HG02642 (cell line): ENCODE data around the gene COL6A1.
"Not testable (repeated sequence)": the region's sequence is repeated elsewhere in the genome, so short reads cannot be mapped to it uniquely, and the experiment has no call there.

Experiments
- ATAC-seq: cut with Tn5 transposase; IDR thresholded peaks from one replicate; pipeline ENCODE4 v1.9.1; 2021; ENCODE audit warnings: mild to moderate bottlenecking; ENCODE audit not compliant: unreplicated experiment, poor library complexity

COL6A1 gene

DNA sequence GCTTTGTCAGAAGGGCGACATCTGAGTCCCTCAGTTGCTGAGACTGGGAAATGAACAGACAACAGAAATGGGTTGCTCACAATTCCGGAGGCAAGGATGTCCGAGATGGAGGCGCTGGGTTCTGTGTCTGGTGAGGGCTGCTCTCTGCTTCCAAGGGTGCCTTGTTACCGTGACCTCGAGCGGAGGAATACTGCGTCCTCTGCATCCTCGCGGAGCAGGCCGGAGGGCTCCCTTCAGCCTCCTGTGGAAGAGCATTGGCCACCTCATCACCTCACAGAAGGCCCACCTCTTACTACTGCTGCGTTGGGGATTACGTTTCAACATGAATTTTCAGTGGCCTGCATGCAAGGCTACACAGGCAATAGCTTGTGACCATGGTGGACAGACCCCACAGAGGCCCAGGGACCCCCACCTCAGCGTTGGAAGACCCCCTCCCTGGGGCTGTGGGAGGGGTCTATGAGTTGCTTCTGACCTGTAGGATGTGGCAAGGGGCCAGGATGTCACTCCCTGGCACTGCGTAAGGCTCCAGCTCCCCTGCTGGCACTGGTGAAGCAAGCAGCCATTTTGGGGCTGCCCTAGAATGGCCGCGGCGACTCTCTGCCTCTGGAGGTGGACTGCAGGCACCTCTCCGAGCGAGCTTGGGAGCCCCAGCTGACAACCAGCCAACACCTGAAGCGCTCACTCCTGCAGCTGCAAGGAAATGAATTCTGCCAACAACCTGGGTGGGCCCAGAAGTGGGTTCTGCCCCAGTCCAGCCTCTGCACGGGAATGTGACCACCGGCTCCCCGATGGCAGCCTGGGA lies 36.3 kb upstream of the COL6A1 start:
- ATAC-seq: no peak

DNA sequence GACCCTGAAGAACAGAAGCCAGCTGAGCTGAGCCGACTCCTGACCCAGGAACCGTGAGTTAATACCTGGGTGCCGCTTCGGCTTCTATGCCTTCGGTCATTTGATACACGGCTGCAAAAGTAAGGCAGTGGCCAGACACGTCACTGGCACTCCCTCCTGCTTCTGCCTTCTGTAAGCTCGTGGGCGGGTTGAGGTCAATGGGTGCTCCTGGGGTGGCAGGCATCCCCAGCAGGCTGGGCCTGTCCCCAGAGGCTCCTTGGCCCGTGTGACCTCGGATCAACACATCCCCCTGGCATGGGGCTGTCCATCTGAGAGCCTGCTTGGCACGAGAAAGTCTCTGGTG lies 35.7 kb upstream of the COL6A1 start:
- ATAC-seq: no peak

DNA sequence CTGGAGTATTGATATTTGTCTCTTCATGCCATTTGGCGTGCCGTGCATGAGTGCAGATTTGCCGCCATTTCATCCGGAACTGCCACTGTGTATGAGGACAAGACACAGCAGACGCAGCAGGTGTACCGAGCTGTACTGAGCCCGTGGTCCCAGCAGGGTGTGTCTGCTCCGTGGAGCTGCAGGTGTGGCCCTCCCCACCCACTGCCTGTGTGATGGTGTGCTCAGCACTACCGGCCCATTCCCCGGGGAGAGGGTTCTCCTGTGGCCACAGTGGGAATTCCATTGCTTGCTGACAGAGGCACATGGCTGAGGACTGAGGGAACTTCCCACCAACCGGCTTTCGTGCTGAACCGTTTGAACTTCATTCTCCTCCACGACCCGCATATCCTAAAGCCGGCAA lies 34.3 kb upstream of the COL6A1 start:
- no peak for ATAC-seq

DNA sequence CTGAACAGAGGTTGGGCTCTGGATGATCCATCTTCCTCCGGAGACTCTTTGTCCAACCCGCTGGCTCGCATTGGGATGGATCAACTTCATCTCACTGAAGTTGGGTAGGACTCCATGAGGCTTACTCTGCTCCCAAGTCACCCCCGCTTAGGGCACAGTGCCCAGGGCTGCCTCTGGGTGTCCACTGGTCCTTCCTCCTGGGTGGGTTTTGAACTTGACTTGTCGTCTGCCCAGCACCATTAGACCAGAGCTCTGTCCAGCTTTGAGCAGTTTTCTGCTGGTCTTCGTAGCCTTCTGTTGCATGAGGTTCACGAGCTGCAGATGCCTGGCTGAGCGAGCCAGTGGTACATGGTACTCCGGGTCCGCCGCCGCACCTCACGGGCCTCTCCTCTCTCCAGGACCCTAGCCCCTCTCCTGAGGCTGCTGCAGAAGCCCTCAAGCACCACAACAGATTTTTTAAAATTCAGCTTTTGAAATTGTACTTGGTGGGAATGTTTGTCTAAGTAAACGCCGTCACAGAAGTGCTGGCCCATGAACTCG lies 33.8 kb upstream of the COL6A1 start:
- no peak for ATAC-seq

DNA sequence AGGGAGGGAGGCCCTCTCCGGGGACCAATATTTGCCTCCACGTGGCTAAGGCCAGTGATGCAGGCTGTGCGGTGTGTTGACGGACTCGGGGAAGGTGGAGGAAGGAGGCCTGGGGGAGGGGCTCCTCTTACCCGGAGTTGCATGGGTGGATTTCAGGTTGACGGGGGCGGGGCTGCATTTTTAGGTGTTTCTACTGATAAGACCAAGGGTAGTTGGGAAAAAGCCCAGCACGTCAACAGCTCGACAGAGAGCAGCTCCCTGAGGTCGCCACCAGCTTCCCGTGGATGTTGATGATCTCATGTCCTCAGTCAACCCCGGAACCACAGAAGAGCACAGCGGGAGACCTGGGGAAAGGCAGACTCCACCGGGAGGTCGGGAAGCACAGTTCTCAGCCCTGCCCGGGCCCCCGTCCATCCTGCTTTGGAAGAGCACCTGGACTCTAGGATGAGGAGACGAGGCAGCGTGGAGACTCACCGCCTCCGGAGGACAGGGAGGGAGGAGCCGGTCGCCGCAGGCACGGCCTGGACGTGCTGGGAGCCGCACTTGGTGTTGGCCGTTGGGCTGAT lies 32.9 kb upstream of the COL6A1 start:
- ATAC-seq: no peak

DNA sequence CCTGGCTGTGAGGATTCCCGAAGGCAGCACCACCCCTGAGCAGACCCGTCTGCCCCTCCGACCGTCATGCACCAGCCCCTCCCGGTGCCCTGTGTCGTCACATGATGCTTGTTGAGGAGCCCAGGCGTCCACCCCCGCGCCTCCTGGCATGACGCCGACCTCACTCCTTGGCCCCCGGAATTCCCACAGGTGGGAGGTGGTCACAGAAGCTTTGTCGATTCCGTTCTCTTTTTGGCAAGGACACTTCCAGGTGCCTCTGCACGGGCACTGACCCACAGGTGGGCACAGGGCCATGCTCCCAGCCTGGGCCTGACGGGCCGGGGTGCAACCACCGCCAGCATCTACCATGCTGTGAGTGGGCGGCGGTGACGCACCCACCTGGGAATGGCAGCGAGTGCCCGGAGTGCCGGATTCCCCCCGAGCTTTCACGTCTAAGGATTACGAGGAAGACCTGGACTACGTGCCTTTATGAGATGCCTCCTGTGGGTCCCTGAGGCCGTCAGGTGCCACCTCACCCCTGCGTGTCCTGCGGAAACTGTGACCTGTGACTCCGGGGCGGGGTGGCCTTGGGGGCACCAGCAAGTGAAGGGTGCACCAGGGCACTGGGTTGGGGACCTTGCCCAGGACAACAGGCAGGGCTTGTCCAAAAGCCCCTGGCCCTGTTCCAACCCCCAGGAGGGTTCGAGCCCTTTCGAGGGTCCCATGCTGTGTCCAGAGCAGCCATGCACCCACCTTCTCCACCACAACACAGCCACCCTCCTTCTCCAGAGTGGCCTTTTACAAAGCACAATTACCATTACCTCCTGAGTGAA lies 31.4 kb upstream of the COL6A1 start:
- ATAC-seq: no peak

DNA sequence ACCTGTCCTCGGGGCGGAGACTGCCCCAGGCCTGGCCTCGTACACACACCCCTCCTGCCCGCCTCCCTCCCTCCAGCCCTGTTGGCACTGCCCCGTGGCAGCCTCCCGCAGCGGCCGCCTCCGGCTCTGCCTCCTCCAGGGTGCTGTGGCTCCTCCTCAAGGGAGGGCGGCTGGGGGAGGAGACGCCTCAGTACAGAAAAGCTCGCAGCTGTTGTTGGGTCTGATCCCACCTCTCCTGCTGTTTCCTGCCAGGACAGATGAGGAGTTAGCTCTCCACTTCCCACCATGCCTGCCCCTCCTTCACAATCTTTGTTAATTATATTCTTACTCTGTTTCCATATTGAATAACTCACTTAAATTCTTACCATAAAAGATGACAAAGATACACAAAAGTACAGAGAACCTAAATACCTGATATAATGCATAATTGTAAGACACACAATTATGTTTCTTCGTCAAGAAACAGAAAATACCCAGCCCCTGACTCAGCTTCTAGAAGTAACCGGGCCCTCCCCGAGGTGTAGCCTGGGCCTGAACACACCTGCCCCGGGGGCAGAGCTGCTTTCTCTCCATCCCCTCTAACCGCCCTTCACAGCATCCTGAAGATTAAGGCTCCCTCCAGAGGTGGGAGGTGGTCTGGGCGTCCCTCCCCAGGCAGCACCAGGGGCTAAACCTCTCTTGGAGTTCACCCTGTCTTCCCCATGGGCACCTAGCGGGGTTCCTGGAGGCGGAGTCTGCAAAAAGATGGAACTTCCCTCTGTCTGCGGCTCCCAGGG lies 30.6 kb upstream of the COL6A1 start:
- no peak for ATAC-seq

DNA sequence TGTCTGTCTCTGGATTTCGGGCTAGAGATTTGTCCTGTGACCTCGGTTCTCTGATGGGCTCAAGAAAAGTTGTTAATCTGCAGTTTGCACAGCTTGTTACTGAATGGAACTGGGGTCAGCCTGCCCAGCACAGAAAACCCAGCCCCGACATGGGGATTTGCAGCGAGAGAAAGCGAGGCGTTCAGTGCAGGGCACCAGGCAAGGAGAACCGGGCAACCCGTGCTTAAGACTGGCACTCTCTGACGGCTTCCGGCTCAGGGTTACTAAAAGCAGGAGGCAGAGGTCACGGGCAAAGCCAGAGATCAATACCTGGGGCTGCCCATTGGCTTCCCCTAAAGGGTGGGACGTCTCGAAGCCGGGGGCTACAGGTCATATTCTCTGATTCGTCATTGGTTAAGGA lies 29.9 kb upstream of the COL6A1 start:
- no peak for ATAC-seq

DNA sequence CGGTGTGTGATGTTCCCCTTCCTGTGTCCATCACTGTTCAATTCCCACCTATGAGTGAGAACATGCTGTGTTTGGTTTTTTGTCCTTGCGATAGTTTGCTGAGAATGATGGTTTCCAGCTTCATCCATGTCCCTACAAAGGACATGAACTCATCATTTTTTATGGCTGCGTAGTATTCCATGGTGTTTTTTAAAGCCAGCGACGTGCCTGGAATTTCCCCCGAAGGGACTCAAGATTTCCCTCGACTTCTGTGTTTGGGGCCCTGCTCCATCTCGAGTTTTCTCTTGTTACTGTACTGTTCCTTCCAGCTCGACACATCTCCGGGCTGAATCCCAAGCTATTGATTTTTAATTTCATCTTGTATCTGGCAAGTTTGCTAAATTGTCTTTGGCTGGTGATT lies 29.0 kb upstream of the COL6A1 start:
- not testable (repeated sequence) for ATAC-seq

DNA sequence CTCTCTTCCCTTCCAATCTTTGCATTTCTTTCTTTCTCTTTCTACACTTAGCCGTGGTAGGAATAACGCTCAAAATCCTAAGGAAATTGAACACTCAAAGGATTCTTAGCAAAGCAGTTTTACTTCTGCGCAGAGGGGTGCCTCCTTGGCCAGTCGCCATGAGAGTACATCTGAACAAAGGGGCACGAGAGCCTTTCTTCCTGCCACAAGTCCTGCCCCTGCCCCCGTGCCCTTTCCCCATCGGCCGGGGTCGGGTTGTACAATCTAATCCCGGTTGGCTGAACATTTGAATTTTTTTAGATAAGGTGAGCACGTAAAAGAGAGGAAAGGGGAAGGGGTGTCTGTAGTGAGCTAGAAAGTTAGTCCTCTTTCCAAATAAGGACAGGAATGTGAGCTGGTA lies 28.6 kb upstream of the COL6A1 start:
- ATAC-seq: no peak

DNA sequence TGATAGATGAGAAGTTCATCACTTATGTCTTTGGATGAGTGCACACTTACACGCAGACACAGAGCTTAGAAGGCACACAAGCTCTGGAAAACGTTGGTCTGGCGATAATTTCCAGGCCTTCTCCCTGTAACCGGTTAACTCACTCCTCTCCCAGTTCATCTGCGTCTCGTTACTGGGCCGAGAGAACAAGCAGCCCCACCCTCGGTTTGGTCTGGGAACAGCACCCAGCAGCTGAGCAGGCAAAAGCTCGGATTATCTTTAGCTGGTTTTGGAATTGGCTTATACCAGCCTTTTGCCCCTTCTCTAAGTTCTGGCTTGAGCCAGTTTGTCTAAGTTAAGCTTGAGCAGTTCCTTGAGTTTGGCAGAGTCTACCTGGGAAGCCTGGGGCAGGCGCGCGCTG lies 27.3 kb upstream of the COL6A1 start:
- ATAC-seq: no peak

DNA sequence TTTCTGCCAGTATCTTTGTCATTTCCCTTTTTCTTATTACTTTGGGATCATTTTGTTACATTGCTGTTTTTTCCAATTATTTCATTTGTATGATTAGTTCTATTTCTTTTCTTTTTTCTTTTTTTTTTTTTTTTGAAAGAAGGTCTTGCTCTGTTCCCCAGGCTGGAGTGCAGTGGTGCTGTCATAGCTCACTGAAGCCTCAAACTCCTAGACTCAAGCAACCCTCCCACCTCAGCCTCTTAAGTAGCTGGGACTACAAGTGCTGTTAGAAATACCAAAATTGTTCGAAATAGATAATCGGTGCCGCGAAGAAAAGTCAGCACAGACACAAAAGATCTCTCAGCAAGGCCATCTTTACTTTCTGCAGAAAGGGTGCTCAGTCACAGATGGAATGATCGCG lies 26.6 kb upstream of the COL6A1 start:
- ATAC-seq: no peak

DNA sequence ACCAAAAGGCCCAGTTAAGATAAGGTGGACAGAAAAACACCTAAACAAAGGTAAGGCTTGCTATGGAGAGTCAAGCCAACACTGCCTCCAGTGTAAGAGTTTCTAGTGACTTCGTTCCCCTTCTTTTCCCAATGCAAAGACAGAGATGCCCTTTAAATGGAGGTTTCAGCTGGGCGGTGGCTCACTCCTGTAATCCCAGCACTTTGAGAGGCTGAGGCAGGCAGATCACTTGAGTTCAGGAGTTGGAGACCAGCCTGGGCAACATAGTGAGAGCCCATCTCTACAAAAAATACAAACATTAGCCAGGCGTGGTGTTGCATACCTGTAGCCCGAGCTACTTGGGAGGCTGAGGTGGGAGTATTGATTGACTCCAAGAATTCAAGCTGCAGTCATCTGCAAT lies 24.0 kb upstream of the COL6A1 start:
- ATAC-seq: no peak

DNA sequence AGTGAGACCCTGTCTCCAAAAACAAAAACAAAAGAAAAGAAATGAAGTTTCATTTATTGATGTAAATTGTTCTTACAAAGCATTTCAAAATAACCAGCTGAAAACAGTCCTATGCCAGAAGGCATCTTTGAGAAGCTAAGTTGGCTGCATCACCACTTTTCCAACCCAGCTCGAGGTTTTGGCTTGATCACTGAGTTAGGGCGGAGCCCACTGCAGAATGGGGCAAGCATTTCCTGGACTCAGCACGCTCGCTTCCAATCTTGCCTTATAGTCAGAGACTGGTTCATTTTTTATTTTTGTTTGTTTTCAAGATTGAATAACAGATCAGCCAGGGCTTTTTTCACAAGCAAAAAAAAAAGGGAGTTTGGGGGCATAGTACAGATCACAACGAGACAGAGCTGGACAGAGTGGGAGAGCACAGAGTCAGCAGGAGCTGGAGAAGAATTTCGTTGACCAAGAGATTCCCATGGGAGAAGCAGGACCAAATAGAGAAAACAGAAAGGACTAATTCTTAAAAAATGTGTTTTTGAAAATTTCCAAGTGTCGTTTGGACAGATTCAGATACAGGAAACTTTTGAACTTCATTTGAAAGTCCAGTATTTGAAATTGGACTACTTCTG lies 23.5 kb upstream of the COL6A1 start:
- ATAC-seq: no peak

DNA sequence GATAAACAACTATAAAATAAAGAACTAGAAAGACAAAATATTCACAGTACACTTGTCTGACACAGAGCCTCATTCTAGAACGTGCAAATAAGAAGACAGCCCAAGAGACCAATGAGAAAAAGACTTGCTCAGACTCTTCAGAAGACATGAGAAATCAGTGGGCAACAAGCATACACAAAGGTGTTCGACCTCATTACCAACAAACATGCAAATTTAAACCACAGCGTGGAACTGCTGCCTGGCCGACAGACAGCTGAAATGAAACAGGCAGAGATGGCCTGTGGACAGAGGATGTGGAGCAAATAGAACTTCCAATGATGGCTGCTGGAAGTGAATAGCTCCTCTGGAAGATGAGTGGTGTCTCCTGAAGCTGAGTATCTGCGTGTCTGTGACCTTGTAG lies 22.4 kb upstream of the COL6A1 start:
- ATAC-seq: no peak

DNA sequence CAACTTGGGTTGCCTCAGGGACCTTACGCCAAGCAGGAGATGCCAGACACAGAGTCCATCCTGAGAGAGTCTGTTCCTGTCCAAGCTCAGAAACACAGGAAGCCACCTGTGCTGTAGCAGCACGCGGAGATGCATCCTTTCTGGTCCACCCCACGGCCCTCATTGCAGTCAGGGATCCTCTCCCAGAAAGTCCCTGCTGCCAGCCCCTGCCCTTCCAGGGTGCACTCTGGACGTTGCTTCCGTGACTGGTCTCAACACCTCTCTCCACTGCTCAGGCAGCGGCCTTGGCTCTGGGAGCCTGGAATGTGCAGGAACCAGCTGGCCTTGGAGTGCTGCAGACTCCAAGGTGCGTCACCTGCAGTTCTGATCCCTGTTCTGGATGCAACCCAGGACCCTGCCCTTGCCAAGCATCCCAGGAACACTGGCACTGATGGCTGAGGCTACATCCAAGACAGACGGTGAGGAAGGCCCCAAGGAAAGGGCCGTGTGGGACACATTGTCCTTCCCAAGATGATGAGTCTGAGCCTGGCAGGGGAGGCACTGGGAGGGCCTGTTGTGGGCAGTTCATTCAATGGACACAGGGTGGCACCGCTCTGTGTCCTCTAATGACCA lies 21.7 kb upstream of the COL6A1 start:
- ATAC-seq: no peak

DNA sequence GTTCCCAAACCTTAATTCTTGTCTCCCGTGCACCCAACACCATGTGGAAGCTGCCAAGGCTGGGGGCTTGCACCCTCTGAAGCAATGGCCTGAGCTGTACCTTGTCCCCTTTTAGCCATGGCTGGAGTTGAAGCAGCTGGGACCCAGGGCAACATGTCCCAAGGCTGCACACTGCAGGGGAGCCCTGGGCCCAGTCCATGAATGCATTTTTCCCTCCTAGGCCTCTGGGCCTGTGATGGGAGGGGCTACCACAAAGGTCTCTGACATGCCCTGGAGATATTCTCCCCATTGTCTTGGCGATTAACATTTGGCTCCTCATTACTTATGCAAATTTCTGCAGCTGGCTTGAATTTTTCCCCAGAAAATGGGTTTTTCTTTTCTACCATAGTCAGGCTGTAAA lies 20.2 kb upstream of the COL6A1 start:
- not testable (repeated sequence) for ATAC-seq

DNA sequence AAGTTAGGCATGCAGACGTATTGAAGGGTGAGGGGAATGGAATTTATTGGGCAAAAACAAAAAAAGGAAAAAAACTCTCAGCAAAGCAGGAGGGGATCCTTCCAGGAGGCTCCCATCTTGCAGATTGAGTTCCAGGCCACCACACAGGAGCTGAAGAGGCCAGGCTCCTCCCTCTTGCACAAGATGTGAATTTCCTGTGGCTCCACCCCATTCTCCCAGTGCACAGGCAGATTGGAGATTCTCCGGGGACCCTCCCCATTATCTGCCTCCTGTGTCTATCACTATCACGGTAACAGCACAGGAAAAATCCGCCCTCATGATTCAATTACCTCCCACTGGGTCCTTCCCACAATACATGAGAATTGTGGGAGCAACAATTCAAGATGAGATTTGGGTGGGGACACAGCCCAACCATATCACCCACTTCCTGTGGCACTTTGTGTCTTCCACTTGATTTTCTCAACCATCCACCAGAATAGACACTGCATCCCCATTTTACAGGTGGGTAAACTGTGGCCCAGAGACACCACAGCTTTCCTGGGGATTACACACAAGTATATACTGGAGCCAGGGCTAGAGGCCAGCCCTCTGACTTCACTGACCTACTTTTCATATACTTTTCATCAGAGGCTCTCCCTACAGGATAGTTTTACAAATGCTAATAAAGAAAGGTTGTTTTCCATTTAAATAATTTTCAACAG lies 18.9 kb upstream of the COL6A1 start:
- ATAC-seq: no peak

DNA sequence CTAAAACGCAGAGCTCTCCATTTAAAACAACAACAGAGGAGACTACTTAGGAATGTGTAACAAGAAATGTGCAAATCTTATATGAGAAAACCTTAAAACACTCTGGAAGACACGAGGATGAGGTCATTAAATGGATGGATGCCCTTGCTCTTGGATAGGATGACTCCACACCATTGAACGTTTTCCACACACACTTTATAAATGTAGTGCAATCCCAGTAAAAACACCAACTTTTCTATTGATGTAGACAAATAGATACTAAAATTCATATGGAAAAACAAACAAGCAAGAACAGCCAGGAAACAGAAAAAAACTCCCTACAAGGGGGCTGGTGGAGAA lies 18.4 kb upstream of the COL6A1 start:
- no peak for ATAC-seq
